ENCODE results near the gene GMCL1. TPM values are rescaled to one million over a fixed set of nuclear protein-coding genes. Genes with fewer than 3 reads are reported as not detected.

Gene GMCL1
- total and polyA plus RNA-seq, 2 donors from 2014 or later = 6.3 to 14.0 TPM

DNA sequence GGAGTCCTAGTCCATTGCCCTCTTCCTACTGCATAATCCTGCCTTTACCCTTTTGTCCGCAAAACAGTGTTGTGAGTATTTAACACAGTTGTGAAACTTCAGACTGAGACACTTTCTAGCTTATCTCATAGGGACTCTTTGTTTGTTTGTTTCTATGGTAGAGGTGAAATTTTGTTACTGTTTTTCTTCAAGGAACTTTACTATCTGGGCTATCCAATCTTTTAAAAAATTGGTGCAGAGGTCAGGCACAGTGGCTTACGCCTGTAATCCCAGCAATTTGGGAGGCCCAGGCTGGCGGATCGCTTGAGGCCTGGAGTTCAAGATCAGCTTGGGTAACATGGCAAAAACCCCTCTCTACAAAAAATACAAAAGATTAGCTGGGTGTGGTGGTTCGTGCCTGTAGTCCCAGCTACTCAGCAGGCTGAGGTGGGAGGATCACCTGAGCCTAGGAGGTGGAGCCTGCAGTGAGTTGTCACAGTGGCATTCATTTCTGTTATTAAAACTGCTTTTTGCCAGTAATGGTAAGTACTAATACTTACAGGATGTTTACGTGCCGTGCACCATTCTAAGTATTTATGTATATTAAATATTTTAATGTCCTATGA lies 18.8 kb downstream of the GMCL1 start:
- no peak overlapping the region for H3K4me3 ChIP-seq (ENCODE audit: low read length in 3 of 3)
- no peaks in the 10 kb centered on the region for H3K4me1 ChIP-seq (ENCODE audit: control insufficient read depth in 2 of 3, insufficient read depth in 2 of 3, low read depth in 1 of 3, low read length in 3 of 3)
- no peak overlapping the region for H3K9ac ChIP-seq (ENCODE audit: low read length in 3 of 3)
- no peak for DNase-seq
- H3K36me3 ChIP-seq (ENCODE audit: control insufficient read depth in 2 of 3, insufficient read depth in 3 of 3, low read length in 3 of 3) = peaks cover 4 to 19% (median 11%) of the 10 kb centered on the region in 3 donors
- no peak for FAIRE-seq
- H3K27me3 ChIP-seq (ENCODE audit: control insufficient read depth, insufficient read depth, low read length) = no peaks in the 10 kb centered on the region
- no peak overlapping the region for H3K27ac ChIP-seq (ENCODE audit: low read depth in 2 of 2, low read length in 2 of 2)
- H3K9me3 ChIP-seq (ENCODE audit: control insufficient read depth in 2 of 3, insufficient read depth in 1 of 3, low read length in 3 of 3) = no peaks in the 10 kb centered on the region
- intact Hi-C loops (cut with DNase I) = no loop called here
- TF ChIP-seq, protein P1, sequence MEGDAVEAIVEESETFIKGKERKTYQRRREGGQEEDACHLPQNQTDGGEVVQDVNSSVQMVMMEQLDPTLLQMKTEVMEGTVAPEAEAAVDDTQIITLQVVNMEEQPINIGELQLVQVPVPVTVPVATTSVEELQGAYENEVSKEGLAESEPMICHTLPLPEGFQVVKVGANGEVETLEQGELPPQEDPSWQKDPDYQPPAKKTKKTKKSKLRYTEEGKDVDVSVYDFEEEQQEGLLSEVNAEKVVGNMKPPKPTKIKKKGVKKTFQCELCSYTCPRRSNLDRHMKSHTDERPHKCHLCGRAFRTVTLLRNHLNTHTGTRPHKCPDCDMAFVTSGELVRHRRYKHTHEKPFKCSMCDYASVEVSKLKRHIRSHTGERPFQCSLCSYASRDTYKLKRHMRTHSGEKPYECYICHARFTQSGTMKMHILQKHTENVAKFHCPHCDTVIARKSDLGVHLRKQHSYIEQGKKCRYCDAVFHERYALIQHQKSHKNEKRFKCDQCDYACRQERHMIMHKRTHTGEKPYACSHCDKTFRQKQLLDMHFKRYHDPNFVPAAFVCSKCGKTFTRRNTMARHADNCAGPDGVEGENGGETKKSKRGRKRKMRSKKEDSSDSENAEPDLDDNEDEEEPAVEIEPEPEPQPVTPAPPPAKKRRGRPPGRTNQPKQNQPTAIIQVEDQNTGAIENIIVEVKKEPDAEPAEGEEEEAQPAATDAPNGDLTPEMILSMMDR (IDR thresholded peaks at IDR 0.05; ENCODE audit: borderline replicate concordance, extremely low read depth, insufficient read depth) = no peak

DNA sequence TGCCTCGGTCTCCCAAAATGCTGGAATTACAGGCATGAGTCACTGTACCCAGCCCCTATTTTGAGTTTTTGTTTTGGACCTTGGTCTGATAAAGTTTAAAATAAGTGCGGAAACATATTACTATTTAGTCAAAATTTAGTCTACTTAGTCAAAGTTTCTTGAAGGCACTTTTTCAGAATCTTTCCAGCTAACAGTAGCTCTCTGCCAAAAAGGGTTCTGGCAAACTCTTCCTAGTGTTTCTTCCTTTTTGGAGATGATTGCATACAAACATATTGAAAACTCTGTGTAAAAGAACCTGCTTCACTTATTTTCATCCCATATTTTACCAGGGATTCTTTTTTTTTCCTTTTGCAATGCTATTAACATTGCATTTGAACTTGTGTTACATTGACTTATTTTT lies 28.8 kb downstream of the GMCL1 start:
- TF ChIP-seq, protein P1 (IDR thresholded peaks at IDR 0.05; ENCODE audit: borderline replicate concordance, extremely low read depth, insufficient read depth) = no peak
- Histone ChIP-seq H3K27ac (ENCODE audit: low read depth in 2 of 2, low read length in 2 of 2) (no peak overlapping the region), H3K4me1 (ENCODE audit: control insufficient read depth in 2 of 3, insufficient read depth in 2 of 3, low read depth in 1 of 3, low read length in 3 of 3) (no peaks in the 10 kb centered on the region), H3K4me3 (ENCODE audit: low read length in 3 of 3) (no peak overlapping the region), H3K36me3 (ENCODE audit: control insufficient read depth in 2 of 3, insufficient read depth in 3 of 3, low read length in 3 of 3) (peaks cover 0 to 8% (median 0%) of the 10 kb centered on the region in 3 donors), H3K9me3 (ENCODE audit: control insufficient read depth in 2 of 3, insufficient read depth in 1 of 3, low read length in 3 of 3) (no peaks in the 10 kb centered on the region), H3K9ac (ENCODE audit: low read length in 3 of 3) (no peak overlapping the region), H3K27me3 (ENCODE audit: control insufficient read depth, insufficient read depth, low read length) (no peaks in the 10 kb centered on the region)
- DNase-seq = no peak
- intact Hi-C loops (cut with DNase I) = no loop called here
- no peak for FAIRE-seq

DNA sequence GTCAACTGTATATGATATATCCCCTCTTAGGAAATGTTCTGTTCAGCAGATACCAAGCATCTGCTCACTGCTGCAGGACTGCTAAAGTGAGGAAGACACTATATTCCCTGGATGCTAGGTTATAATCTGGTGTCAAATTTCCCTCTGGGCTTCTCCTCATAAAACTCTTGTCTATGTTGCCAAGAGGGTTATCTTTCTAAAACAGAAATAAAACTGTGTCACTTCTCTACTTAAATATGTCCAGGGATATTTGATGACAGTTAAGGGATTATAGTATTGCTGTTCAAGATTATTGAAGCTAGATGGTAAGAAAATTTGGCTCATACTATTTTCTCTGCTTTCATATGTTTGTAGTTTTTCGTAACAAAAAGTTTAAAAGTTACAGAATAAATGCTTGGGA lies 33.8 kb downstream of the GMCL1 start:
- Histone ChIP-seq H3K9me3 (ENCODE audit: control insufficient read depth in 2 of 3, insufficient read depth in 1 of 3, low read length in 3 of 3) (no peaks in the 10 kb centered on the region), H3K27ac (ENCODE audit: low read depth in 2 of 2, low read length in 2 of 2) (no peak overlapping the region), H3K27me3 (ENCODE audit: control insufficient read depth, insufficient read depth, low read length) (no peaks in the 10 kb centered on the region), H3K9ac (ENCODE audit: low read length in 3 of 3) (no peak overlapping the region), H3K36me3 (ENCODE audit: control insufficient read depth in 2 of 3, insufficient read depth in 3 of 3, low read length in 3 of 3) (peaks cover 7 to 35% (median 7%) of the 10 kb centered on the region in 3 donors), H3K4me1 (ENCODE audit: control insufficient read depth in 2 of 3, insufficient read depth in 2 of 3, low read depth in 1 of 3, low read length in 3 of 3) (no peaks in the 10 kb centered on the region), H3K4me3 (ENCODE audit: low read length in 3 of 3) (no peak overlapping the region)
- FAIRE-seq = no peak
- TF ChIP-seq, protein P1 (IDR thresholded peaks at IDR 0.05; ENCODE audit: borderline replicate concordance, extremely low read depth, insufficient read depth) = no peak
- no peak for DNase-seq
- intact Hi-C loops (cut with DNase I) = no loop called here

DNA sequence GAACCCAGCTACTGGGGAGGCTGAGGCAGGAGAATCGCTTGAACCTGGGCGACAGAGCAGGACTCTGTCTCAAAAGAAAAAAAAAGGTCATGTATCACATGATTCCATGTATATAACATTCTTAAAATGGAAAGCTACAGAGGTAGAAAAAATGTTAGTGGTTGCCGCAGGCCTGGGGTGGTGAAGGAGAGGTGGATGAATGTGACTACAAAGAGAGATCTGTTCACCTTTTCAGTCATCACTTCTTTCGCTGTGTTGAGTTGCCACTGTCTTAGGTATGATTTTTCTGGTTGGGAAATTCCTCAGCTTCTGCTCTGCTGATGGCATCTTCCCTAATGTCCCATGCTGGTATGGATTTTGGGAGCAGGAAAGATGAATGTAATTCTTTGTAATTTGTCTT lies 59.0 kb downstream of the GMCL1 start:
- Histone ChIP-seq H3K9ac (ENCODE audit: low read length in 3 of 3) (no peak overlapping the region), H3K27me3 (ENCODE audit: control insufficient read depth, insufficient read depth, low read length) (no peaks in the 10 kb centered on the region), H3K9me3 (ENCODE audit: control insufficient read depth in 2 of 3, insufficient read depth in 1 of 3, low read length in 3 of 3) (no peaks in the 10 kb centered on the region), H3K4me3 (ENCODE audit: low read length in 3 of 3) (no peak overlapping the region), H3K4me1 (ENCODE audit: control insufficient read depth in 2 of 3, insufficient read depth in 2 of 3, low read depth in 1 of 3, low read length in 3 of 3) (peaks cover 0 to 3% (median 1%) of the 10 kb centered on the region in 3 donors), H3K27ac (ENCODE audit: low read depth in 2 of 2, low read length in 2 of 2) (no peak overlapping the region), H3K36me3 (ENCODE audit: control insufficient read depth in 2 of 3, insufficient read depth in 3 of 3, low read length in 3 of 3) (no peaks in the 10 kb centered on the region)
- DNase-seq (no peak), FAIRE-seq (no peak)
- intact Hi-C loops (cut with DNase I) = no loop called here
- TF ChIP-seq, protein P1 (IDR thresholded peaks at IDR 0.05; ENCODE audit: borderline replicate concordance, extremely low read depth, insufficient read depth) = no peak
